Esophagus muscularis mucosa (tissue), 3 donors: ENCODE measurements around the gene CDH18.

Source experiments
- CTCF ChIP-seq, 3 experiments: fragments of 200-600 bp in 2 of 3; fragments of 450-650 bp in 1 of 3; sonication (generic) in 2 of 3; IDR thresholded peaks; one replicate each; pipeline ENCODE4 v1.5.1; 2017 to 2019; ENCODE audit warnings: antibody characterized with exemption in 3 of 3, mild to moderate bottlenecking in 2 of 3, moderate library complexity in 1 of 3
- POLR2A ChIP-seq: fragments of 450-650 bp; IDR thresholded peaks from one replicate; pipeline ENCODE4 v1.6.1; 2017; ENCODE audit warnings: antibody characterized with exemption, moderate library complexity, mild to moderate bottlenecking, low read depth

GRCh38 chr5:19940192-19940591 lies 47.8 kb downstream of the CDH18 start:
- TF ChIP-seq POLR2A: no peak
- no peak for TF ChIP-seq CTCF (IDR thresholded peaks at IDR 0.05)
